Endothelial cell of umbilical vein (primary cell): ENCODE measurements around the gene PDE4B. TPM values are rescaled to one million over a fixed set of nuclear protein-coding genes. Genes with fewer than 3 reads are reported as not detected.

Experiments
- BruUV-seq: library from RNA; stranded (reverse); fragments of 400-500 nt; replicated peaks from 2 replicates; lab custom pipeline; 2021; lab: Mats Ljungman, UMichigan
- CTCF ChIA-PET: fragments of 300-600, 350-600 bp; sonication (Branson Sonifier 250); formaldehyde crosslinking; loops from one replicate; lab custom pipeline; 2021; ENCODE audit warnings: antibody characterized with exemption, inconsistent platforms; lab: Charles Lee
- POLR2A ChIA-PET: fragments of 300-600, 350-600 bp; sonication (Branson Sonifier 250); formaldehyde crosslinking; loops from one replicate; lab custom pipeline; 2021; ENCODE audit warnings: antibody characterized with exemption, inconsistent platforms; lab: Charles Lee
- DNase-seq: peaks from one replicate; pipeline ENCODE4 v3.0.0-alpha.2; 2011; ENCODE audit warnings: low read depth, low spot score
- FAIRE-seq: peaks from 2 replicates; lab custom pipeline; 2011; peaks lifted over from hg19 to GRCh38; lab: Jason Lieb, UNC
- H2AFZ ChIP-seq: 2 replicates; pipeline ENCODE4 v1.6.0; 2012; ENCODE audit warnings: low read depth, low read length, control low read depth, inconsistent platforms
- H3K27ac ChIP-seq: 2 replicates; pipeline ENCODE4 v1.5.1; 2011; ENCODE audit warnings: low read depth, mild to moderate bottlenecking, control low read depth, low read length, moderate library complexity; ENCODE audit not compliant: insufficient read depth
- H3K27me3 ChIP-seq, 2 experiments: 2 replicates each; pipeline versions ENCODE4 v1.6.0 to v1.6.1; 2011; ENCODE audit warnings: low read length in 2 of 2, mixed read lengths in 1 of 2; ENCODE audit not compliant: control insufficient read depth in 2 of 2, insufficient read depth in 2 of 2
- H3K36me3 ChIP-seq, 2 experiments: 2 replicates in 1 of 2; 3 replicates in 1 of 2; pipeline ENCODE4 v1.5.1; 2011; ENCODE audit warnings: low read length in 2 of 2, mild to moderate bottlenecking in 1 of 2, moderate library complexity in 1 of 2; ENCODE audit not compliant: control insufficient read depth in 2 of 2, insufficient read depth in 2 of 2; ENCODE audit errors: extremely low read depth in 1 of 2
- H3K4me1 ChIP-seq: 3 replicates; pipeline ENCODE4 v1.5.1; 2011; ENCODE audit warnings: mild to moderate bottlenecking, low read length; ENCODE audit not compliant: control insufficient read depth, insufficient read depth; ENCODE audit errors: extremely low read depth
- H3K4me2 ChIP-seq: 2 replicates; pipeline ENCODE4 v1.6.1; 2011; ENCODE audit warnings: low read length, control low read depth, mixed read lengths; ENCODE audit not compliant: insufficient read depth
- H3K4me3 ChIP-seq, 3 experiments: fragments of 200-600 bp in 1 of 3; sonication (generic), shearing (Covaris generic) in 1 of 3; replicated peaks in 1 of 3; 2 replicates each; pipeline ENCODE4 v1.5.1; 2011 to 2016; ENCODE audit warnings: control low read depth in 3 of 3, low read length in 3 of 3, mild to moderate bottlenecking in 2 of 3, inconsistent platforms in 1 of 3, low read depth in 1 of 3, moderate library complexity in 1 of 3; ENCODE audit not compliant: insufficient read depth in 1 of 3
- H3K79me2 ChIP-seq: 2 replicates; pipeline ENCODE4 v1.6.0; 2012; ENCODE audit warnings: low read length, inconsistent platforms; ENCODE audit not compliant: control insufficient read depth, insufficient read depth
- H3K9ac ChIP-seq: replicated peaks from 2 replicates; pipeline ENCODE3; 2011; ENCODE audit warnings: low read length, control low read depth; ENCODE audit not compliant: insufficient read depth; ENCODE audit errors: extremely low read depth
- H3K9me1 ChIP-seq: replicated peaks from 3 replicates; pipeline ENCODE4 v1.6.0; 2011; ENCODE audit warnings: mild to moderate bottlenecking, low read length; ENCODE audit not compliant: control insufficient read depth, insufficient read depth; ENCODE audit errors: extremely low read depth
- H3K9me3 ChIP-seq: replicated peaks from 2 replicates; pipeline ENCODE4 v1.5.1; 2012; ENCODE audit warnings: low read length, inconsistent platforms; ENCODE audit not compliant: control insufficient read depth, insufficient read depth
- H4K20me1 ChIP-seq: replicated peaks from 2 replicates; pipeline ENCODE3; 2011; ENCODE audit warnings: mild to moderate bottlenecking, low read length; ENCODE audit not compliant: control insufficient read depth, insufficient read depth; ENCODE audit errors: extremely low read depth
- CTCF ChIP-seq, 2 donors: IDR thresholded peaks; 1 replicate in 1 of 2; 2 replicates in 1 of 2; pipeline ENCODE4 v1.5.1; 2011; ENCODE audit warnings: low read length in 2 of 2, mild to moderate bottlenecking in 2 of 2, moderate library complexity in 2 of 2, control low read depth in 1 of 2, inconsistent platforms in 1 of 2, low read depth in 1 of 2; ENCODE audit not compliant: insufficient read depth in 1 of 2; ENCODE audit errors: extremely low read depth in 1 of 2
- EZH2 ChIP-seq: IDR thresholded peaks from 2 replicates; pipeline ENCODE4 v1.6.1; 2012; ENCODE audit warnings: borderline replicate concordance, low read depth, mild to moderate bottlenecking, moderate library complexity, low read length, inconsistent platforms; ENCODE audit not compliant: severe bottlenecking
- FOS ChIP-seq: IDR thresholded peaks from 2 replicates; pipeline ENCODE4 v1.6.1; 2011; ENCODE audit warnings: mild to moderate bottlenecking, low read length, moderate library complexity, borderline replicate concordance; ENCODE audit not compliant: insufficient read depth
- GATA2 ChIP-seq: IDR thresholded peaks from 2 replicates; pipeline ENCODE4 v1.7.0; 2011; ENCODE audit warnings: low read depth, mild to moderate bottlenecking, moderate library complexity, mixed read lengths, low read length; ENCODE audit not compliant: insufficient read length, insufficient read depth
- JUN ChIP-seq: IDR thresholded peaks from 2 replicates; pipeline ENCODE4 v1.6.1; 2011; ENCODE audit warnings: borderline replicate concordance, low read depth; ENCODE audit not compliant: insufficient read length, insufficient read depth
- MAX ChIP-seq: IDR thresholded peaks from 2 replicates; pipeline ENCODE4 v1.6.1; 2011; ENCODE audit not compliant: insufficient read depth, insufficient read length
- MYC ChIP-seq: IDR thresholded peaks from one replicate; pipeline ENCODE4 v1.6.1; 2011; ENCODE audit warnings: mild to moderate bottlenecking, low read depth, low read length
- POLR2A ChIP-seq: IDR thresholded peaks from 2 replicates; pipeline ENCODE4 v1.6.1; 2012; ENCODE audit warnings: low read depth, mild to moderate bottlenecking, control low read depth, low read length
- POLR2AphosphoS5 ChIP-seq: IDR thresholded peaks from 2 replicates; pipeline ENCODE4 v1.6.1; 2012; ENCODE audit warnings: low read depth, mild to moderate bottlenecking, control low read depth, low read length, moderate library complexity; ENCODE audit not compliant: insufficient read depth
- dilution Hi-C: fragments of 300-500 bp; cut with MboI; formaldehyde crosslinking; loops from one replicate; pipeline ENCODE4 v1.15.0; 2019; ENCODE audit warnings: low sequenced_read_pairs; ENCODE audit not compliant: extremely low pct_ligation_motif_present
- intact Hi-C: fragments of 100-400 bp; cut with micrococcal nuclease; formaldehyde crosslinking; loops from one replicate; pipeline ENCODE4 v1.10.0; 2022
- polyA plus RNA-seq, 4 experiments: library from polyadenylated mRNA; depleted of rRNA in 3 of 4; stranded (reverse) in 3 of 4; unstranded in 1 of 4; fragments of >200 nt; gene quantifications; 2 replicates each; pipeline versions ENCODE4 v1.2.1 to v1.2.3, GENCODE V29; 2011 to 2012; ENCODE audit warnings: missing spikeins in 1 of 4
- total RNA-seq: library from RNA; stranded (reverse); gene quantifications from 2 replicates; pipeline ENCODE4 v1.2.3, GENCODE V29; 2021

Gene PDE4B
- total and polyA plus RNA-seq, 2 donors (not counting 3 experiments of a cell fraction or from before 2014, with no cell fraction given): 63.5 to 69.8 TPM

DNA sequence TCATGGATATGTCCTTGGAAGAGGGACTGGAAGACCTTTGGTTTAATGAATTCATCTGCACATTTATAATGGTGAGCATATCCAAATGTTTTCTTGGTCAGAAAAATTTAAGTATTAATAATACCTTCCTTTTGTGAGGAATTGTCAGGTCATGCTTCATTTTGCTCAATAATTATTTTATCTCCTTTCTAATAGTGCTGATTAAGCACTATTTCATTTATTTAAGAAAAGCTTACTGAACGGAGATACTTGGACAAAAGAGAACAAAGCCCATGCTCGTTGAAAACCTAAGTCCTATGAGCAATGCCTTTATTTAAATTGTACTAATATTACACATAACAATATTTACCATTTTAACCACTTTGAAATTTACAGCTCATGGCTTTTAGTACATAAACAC is 281.5 kb downstream of the PDE4B start:
- DNase-seq: no peak

More for the DNA sequence above, 281.5 kb downstream of the PDE4B start:
- Histone ChIP-seq H3K9me3 (no peaks in the 10 kb centered on the region), H4K20me1 (no peaks in the 10 kb centered on the region), H3K27me3 (no peaks in the 10 kb centered on the region), H3K9me1 (no peaks in the 10 kb centered on the region), H3K79me2 (no peaks in the 10 kb centered on the region), H2AFZ (no peak overlapping the region), H3K4me1 (peaks cover 5% of the 10 kb centered on the region), H3K9ac (no peak overlapping the region), H3K4me2 (no peak overlapping the region), H3K36me3 (no peaks in the 10 kb centered on the region), H3K27ac (no peak overlapping the region), H3K4me3 (no peak overlapping the region)
- POLR2A ChIA-PET: no interaction called here
- FAIRE-seq: no peak
- intact Hi-C loops (no loop called here), dilution Hi-C loops (no loop called here)
- CTCF ChIA-PET: no interaction called here
- no TSS peak for BruUV-seq
- TF ChIP-seq POLR2AphosphoS5: no peak
- TF ChIP-seq EZH2: no peak
- no peak for TF ChIP-seq MYC
- TF ChIP-seq JUN: no peak
- TF ChIP-seq GATA2: no peak
- TF ChIP-seq POLR2A: no peak
- TF ChIP-seq MAX: no peak
- TF ChIP-seq FOS: no peak
- TF ChIP-seq CTCF (IDR thresholded peaks at IDR 0.05; ENCODE audit: extremely low read depth in 1 of 2, insufficient read depth in 1 of 2, low read depth in 1 of 2, low read length in 2 of 2): no peak
